Stimulated activated CD4-positive, alpha-beta T cell treated with anti-CD3 and anti-CD28 coated beads, Interleukin-15, amount 100 ng/mL, for 48 hours (primary cell): ENCODE data around the gene ZNF775.
"Not testable (repeated sequence)": the region's sequence is repeated elsewhere in the genome, so short reads cannot be mapped to it uniquely, and the experiment has no call there.

ENCODE experiments used
- DNase-seq, 2 donors: peaks; one replicate each; pipeline ENCODE4 v3.0.0-alpha.2; 2020; ENCODE audit warnings: low read depth in 2 of 2

Gene ZNF775

DNA sequence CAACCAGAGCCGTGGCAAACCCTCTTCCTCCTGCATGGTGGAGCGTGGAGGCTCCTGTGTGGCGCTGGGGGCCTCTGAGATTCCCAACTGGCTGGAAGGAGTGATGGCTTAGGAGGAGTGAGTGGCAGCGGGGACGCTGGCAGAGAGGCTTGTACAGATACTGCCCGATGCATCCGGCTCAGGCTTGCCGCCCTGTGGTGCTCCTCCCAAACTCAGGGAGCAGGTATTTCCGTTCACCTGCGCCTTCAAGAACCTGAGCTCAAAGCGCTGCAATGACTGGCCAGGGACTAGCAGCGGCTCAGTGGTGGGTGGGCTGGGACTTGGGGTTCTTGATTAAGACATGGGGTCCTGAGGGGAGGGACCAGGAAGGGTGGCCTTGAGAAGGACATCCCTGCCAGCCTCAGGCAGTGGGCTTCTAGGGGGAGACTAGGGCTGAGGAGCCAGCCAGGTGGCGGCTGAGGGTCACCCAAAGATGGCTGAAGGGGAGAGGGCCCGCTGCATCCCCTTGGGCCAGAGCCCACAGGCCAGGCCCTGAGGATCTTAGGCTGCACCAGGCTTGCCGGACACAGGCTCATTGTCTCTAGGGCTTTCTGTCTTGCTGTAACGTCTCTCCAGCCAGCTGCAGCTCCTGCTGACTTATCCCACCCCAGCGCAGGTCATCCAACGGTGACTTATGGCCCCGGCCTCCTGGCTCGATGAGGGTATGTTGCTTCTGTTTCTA, 3.2 kb downstream of the ZNF775 start:
- no peak for DNase-seq

DNA sequence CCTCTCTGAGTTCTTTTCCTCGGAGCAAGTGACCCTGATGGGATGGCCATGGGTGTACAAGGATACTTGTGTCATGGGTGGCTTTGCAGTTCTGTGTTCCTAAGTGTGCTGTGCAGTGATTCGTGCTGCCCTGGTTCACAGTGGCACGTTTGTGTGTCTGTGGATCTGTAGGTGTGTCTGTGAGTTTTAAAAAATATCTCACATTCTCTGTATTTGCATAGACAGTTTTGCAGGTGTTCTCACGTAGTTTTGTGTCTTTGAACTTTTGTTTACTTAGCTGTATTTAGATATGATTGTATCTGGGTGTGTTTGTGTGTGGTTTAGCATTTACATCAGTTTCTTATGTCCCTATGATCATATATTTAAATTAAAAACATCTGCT, 3.7 kb downstream of the ZNF775 start:
- no peak for DNase-seq

DNA sequence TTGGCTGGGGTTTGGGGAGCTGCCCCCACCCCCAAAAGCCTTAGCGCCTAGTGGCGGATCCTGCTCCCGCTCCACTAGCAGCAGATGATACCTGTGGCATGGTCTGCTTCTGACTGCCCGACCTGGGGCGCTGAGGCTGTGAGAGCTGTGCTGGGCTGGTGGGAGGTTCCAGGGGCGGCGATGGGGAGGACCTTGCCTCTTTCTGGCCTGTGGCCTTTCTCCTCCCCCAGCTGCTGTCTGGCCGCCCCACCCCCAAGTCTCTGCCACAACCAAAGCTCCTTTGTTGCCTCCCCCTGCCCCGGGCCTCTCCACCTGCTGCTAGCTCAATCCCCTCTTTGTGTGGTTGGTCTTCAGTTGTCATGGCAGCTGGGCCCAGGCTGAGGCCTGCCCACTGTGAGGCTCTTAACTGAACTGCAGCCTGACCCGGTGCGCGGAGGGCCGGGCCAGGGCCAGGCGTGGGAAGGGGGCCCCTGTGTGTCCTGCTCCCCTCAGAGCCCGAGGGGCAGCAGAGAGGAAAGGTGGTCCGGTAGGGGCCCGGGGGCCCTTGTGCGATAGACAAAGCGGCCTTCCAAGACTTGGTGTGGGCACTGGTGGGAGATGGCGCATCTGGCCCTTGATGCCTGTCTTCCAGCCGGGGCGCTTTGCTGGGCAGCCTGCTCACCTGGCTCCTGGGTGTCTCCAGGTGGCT, 4.7 kb downstream of the ZNF775 start:
- no peak for DNase-seq

DNA sequence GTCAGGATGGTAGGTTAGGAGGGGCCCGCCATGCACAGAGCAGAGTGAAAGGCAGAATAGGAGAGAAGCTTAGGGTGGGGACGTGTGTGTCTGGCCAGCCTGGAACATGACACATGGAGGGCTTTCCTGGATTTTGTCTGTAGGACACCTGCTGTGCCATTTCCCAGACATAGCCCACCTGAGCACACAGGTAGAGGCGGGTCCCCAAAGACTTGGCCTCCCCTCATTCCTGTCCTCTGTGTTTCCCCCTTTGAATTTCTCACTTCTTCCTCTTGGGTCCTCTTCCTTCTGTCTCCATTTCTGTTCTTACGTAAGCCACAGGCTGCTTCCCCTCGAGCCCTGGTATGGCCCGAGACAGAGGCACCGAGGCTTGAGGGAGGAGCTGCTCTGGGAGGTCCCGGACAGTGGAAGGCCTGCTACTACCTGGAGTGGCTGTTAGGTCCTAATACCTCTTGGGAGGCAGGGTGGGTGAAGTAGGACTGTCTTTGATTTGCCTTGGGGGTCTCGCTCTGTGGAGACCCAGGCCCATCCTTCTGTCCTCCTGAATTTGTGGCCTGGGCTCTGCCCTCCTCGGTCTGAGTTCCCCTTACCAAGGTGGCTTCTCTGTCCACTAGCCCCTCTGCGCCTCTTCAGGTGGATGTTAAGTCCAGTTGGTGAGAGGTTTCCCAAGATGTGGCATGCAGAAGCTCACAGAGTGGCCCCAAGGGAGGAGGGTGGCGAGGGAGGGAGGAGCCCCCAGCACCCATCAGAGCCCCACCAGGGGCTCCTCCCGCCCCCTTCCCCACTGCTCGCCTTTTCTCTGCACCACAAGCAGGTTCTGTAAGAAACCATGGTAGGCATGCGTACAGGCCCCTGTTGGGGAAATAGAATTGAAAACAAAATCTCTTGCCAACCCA, 5.5 kb downstream of the ZNF775 start:
- DNase-seq: no peak

DNA sequence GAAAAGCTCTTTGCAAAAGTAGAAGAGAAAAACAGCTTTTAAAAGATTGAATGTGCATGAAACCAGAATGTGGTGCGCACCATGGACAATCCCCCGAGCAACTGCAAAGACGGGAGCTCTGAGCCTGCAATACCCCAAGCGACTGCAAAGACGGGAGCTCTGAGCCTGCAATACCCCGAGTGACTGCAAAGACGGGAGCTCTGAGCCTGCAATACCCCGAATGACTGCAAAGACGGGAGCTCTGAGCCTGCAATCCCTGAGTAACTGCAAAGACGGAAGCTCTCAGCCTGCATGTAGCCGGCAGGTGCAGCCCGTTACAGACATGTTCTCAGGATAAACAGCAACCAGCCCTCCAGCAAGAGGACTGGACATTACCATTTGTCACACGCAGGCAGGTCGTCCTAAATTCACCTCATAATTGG, 6.2 kb downstream of the ZNF775 start:
- DNase-seq: no peak

DNA sequence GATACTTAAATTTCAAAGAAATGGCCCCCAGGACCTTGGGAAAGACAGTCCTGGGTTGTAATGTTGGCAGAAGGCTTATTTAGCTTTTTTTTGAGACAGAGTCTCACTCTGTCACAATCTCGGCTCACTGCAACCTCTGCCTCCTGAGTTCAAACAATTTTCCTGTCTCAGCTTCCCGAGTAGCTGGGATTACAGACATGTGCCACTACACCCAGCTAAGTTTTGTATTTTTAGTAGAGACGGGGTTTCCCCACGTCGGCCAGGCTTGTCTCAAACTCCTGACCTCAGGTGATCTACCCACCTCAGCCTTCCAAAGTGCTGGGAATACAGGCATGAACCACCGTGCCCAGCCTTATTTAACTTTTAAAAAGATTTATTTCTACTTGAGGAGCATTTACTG, 6.8 kb downstream of the ZNF775 start:
- DNase-seq: not testable (repeated sequence)

DNA sequence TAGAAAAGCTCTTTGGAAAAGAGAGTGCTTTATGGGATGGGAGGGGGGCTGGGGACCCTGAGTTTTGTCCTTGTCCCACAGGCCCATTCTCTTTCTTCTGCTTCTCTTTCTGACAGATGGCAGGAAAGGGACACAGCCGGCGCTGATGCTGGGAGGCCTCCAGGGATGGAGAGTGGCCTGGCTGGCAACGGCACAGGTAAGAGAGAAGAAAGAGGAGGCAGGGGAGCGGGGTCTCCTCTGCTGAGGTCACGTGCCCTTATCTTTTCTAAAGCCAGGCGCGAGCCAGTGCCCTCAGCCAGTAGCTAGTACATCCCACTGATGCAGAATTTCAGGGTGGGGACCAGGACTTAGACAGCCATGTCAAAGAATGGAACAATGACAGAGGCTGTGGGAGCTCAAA, 9.2 kb downstream of the ZNF775 start:
- no peak for DNase-seq

DNA sequence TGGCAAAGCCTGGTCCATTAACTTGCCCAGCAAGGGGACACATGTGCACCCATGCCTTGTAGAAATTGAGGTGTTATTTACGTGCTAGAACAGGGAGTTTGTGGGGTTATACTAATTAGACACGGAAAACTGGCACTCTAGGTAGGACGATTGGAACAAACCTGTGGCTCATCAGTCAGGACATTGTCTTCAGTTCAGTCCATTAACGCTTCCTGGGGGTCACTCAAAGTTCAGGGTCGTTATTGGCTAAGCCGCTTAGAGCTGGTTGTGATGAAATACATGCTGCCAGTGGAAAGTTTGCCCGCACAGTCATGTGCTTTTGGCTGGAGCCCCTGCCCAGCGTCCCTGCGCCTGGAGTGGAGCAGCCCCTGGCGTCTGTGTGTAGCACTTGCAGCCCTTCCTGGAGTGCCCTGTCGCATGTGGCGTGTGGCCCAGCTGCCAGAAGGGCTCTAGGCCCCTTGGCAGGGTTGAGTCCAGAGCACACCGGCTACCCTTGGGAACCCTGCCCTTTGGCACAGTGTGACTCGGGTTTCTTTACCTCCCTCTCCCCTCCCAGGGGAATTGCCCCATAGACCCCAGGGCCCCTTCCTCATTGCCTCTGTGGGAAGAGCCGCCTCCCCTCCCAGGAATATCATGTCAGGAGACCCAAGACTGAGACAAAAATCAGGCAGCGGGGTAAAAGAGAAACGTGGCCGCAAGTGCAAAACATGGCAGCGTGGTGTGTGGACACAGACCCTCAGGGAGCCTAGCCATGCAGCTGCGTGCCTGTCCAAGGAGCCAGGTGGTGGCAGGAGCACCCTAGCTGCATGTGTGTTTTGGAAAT, 9.8 kb downstream of the ZNF775 start:
- DNase-seq: no peak

DNA sequence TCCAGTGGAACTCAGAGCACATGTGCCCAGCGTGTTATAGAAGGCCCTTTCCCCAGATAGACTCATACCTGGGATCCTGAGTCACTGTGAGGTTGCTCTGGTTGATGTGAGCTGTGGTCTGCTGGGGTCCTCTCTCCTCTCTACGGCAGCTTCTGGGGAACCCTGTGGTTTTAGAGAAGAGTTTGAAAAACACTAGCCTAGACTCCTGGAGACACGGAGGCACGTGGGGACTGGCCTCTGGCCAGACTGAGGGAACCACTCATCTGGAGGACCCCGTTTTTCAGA, 10.3 kb downstream of the ZNF775 start:
- DNase-seq: no peak

DNA sequence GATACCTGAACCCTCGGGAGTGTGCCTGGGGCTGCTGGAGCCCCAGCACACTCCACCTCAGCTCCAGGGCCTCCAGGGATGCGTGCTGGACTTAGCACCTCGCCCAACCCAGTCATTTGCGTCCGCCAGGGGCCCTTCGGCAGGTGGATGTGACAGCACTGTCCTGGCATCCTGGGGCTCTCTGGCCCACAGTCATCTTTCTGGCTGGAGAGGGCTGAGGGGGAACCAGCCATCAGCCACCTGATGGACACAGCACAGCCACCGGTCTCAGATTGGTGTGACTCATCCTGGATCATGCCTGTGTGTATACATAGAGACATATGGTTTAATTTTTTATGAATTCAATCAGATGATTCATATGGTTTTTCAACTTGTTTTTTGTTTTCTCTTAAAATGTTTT, 11.1 kb downstream of the ZNF775 start:
- no peak for DNase-seq

DNA sequence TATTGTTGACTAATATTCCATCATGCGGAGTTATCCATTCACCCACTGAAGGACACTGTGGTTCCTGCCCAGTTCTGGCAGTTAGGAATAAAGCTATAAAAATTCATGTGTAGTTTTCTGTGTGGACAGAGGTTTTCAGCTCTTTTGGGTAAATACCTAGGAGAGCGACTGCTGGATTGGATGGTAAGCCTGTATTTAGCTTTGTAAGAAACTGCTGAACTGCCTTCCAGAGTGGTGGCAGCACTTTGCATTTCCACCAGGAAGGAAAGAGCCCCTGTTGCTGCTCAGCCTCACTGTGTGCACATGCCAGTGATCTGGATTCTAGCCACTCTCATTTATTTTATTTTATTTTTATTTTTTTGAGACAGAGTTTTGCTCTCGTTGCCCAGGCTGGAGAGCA, 14.2 kb downstream of the ZNF775 start:
- DNase-seq: no peak

DNA sequence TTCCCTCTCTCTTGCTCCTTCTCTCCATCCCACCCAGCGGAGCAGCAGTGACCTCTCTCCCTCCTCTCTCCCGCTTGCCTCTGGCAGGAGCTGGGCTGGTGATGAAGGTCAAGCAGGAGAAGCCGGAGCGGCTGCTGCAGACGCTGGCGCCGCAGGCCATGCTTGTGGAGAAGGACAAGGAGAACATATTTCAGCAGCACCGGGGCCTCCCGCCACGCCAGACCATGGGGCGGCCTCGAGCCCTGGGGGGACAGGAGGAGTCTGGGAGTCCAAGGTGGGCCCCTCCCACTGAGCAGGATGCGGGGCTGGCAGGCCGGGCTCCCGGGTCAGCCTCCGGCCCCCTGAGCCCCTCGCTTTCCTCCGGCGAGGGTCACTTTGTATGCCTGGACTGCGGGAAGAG, 17.3 kb downstream of the ZNF775 start:
- DNase-seq: no peak

DNA sequence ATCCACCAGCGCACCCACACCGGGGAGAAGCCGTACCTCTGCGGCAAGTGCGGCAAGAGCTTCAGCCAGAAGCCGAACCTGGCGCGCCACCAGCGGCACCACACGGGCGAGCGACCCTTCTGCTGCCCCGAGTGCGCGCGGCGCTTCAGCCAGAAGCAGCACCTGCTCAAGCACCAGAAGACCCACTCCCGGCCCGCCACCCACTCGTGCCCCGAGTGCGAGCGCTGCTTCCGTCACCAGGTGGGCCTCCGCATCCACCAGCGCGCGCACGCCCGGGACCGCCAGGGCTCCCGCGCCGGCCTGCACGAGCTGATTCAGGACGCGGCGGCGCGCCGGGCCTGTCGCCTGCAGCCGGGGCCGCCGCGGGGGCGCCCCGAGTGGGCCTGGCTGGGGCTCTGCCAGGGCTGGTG, 17.7 kb downstream of the ZNF775 start:
- DNase-seq: no peak

DNA sequence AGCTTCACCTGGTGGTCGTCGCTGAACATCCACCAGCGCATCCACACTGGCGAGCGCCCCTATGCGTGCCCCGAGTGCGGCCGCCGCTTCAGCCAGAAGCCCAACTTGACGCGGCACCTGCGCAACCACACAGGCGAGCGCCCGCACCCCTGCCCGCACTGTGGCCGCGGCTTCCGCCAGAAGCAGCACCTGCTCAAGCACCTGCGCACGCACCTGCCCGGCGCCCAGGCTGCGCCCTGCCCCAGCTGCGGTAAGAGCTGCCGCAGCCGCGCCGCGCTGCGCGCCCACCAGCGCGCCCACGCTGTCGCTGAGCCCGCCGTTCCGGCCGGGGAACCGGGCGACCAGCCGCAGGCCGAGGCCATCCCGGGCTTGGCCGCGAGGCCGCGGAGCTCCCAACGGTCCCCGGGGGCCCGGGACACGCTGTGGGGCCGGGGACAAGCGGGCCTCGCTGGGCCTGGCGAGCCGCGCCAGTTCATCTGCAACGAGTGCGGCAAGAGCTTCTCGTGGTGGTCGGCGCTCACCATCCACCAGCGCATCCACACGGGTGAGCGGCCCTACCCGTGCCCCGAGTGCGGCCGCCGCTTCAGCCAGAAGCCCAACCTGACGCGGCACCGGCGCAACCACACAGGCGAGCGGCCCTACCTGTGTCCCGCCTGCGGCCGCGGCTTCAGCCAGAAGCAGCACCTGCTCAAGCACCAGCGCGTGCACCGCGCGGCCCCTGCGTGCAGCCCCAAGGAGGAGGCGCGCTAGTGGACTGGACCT, 18.4 kb downstream of the ZNF775 start:
- no peak for DNase-seq

DNA sequence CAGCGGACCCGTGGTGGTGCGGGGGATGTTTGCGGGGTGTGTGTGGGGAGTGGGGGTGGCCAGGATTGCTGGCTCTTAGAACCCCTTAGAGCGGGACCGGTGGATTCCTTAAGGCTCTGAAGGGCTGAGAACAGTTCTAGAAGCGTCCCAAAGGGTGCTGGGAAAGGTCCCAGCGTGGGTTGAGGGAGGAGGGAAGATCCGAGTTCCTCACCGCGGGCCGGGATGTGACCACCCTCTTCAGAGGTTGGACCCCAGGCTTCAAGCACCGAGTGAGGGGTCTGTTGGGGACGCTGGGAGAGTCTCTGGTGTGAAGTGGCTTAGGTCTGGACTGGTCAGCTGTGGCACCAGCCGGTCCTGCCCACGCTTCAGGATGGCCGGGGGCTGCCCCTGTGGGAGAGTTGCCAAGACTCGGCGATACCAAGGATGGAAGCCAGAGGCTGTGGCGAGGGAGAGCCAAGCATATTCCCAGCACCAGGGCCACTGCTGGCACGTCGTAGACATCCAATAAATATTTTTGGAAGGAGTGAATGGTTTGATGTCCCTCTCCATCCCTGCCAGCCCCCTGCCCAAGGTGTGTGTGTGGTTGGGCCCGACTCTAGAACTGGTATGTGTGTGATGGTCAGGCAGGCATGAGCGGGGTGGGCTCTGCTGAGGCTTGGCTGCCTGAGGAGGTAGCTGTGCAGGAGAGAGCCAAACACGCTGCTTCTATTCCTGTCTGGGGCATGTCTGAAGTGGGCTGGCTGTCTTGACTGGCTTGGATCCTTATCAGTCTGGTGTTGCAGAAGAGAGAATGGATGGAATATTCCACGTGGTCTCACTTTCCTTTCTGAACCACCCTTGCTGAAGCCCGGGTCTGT, 19.2 kb downstream of the ZNF775 start:
- DNase-seq: no peak

DNA sequence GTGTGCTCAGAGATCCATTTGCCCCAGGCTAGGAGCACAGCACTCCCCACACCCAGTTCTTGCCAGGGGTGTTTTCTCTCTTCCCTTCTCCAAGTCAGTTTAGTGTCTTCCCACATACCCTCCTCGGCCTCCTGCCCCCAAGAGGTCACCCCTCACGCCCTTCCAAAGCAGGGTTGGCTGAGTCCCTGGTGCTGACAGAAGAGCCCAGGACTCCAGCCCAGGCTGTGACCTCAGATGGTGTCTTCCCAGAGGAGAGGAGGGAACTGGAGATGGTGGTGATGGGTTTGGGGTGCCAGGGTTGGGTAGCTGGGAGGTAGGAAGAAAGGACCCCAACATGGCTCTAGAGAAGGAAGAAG, 19.8 kb downstream of the ZNF775 start:
- no peak for DNase-seq

DNA sequence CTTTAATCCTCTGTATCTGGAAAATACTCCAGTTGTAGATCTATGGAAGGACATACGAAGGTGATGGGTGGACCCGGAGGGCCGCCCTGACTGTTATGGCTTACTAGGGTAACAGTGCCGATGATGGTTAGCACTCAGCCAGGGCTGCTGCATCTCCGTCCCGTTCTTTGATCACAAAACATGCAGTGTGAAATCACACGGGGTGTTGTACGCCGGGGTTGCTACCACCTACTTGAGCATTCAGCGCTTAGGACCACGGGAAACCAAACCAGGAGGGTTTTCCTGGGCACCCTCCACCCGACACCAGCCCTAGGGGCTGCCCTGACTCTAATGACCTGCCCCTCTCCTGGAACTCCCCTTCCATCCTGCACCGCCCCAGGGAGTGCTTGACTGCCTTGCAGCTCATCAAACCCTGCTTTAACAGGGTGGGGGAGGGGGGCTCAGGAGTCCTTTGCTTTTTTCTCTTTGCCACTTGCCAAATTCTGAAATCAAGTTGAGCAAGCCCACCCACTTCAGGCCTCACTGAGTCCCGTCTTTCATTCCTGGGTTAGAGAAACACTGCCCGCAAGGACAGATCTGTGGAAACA, 20.4 kb downstream of the ZNF775 start:
- no peak for DNase-seq

DNA sequence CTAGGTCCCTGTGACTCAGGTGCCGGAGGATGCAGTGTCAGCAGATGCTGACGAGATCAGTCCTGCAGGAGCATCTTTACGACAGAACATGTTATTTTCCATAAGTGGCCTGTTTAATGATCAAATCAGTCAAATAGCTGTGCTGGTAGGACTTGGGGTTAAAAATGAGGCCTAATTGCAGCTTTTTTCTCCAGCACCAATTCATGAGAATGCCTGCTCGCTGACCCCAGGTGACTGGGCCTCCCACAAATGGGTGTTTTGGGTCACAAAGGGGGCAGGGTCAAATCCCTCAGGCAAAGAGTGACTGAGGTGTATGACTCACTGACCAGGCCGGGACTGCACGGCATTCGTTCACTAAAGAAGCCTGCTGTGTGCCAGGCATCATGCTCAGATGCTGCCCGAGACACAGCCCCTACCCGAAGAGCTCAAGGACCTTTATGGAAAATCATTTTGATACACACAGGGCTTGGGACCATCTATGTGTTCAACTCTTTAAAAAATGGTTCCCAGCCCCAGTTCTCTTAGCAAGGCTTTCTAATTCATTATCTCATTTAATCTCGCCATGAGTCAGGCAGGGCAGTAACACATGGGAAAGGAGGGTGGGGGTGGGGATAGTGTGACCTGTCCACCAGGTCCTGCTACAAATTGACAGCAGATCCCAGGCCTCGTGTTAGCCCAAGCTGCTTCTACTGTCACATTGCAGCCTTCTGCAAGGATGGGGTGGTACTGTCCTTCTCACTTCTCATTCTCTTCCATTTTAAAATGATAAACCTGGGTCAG, 21.1 kb downstream of the ZNF775 start:
- DNase-seq: no peak

DNA sequence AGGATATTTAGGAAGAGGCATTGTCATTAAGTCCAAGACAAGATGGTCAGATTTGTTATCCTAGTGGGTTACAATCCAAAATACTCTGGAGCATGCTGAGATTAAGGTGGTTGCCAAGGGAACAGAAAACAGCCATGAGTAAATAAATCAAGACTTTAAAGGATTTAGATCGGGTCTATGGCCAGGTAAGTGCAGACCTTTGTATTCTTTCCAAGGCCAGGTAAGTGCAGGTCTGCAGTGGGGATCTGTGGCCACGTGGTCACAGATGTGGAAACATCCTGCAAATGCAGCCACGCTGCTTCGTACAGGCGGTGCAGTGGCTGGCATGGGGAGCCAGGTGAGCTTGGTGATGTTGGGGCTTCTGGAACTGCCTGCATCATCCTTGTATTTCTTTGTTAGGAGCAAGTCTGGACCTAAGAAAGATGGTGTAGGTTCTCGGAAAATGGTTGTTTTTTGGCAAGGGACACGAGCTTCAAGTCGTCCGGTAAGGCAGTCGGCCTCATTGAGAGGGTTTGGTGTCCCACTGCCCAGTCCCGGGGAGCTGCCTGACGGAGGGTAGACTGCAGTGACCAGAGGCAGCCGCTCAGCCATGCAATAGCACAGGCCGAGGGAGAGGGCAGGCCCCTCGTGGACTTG, 21.8 kb downstream of the ZNF775 start:
- DNase-seq: no peak
